Measurements from ENCODE around the gene RAB8B. TPM values are rescaled to one million over a fixed set of nuclear protein-coding genes. Genes with fewer than 3 reads are reported as not detected.
A peak's percentile ranks its signal among the peaks of the same experiment; 100 is the strongest.

Gene RAB8B
- total and polyA plus RNA-seq, 11 donors: 2.5 to 32.6 (median 8.1) TPM

- Histone ChIP-seq H3K4me1 (peaks cover 0 to 67% (median 24%) of the 10 kb centered on the region in 12 donors), H3K27me3 (no peaks in the 10 kb centered on the region), H3K27ac (peak overlapping the region in 5 of 12 donors; percentile 3 to 69 (median 63)), H3K4me3 (no peak overlapping the region), H3K9me3 (peaks cover 0 to 8% (median 0%) of the 10 kb centered on the region in 12 donors), H3K36me3 (peaks cover 0 to 24% (median 4%) of the 10 kb centered on the region in 9 donors)
- DNase-seq: peak in 3 of 5 donors; percentile 27 to 39 (median 34)
- TF ChIP-seq CTCF (IDR thresholded peaks at IDR 0.05) (peak in 1 of 12 donors; percentile 11), POLR2A (IDR thresholded peaks at IDR 0.05) (no peak)
- ATAC-seq: peak in 2 of 4 donors; percentile 58 to 61
- WGBS, 4 donors: 79 to 92% (median 83%) methylated on average over 1 of the region's 1 CpG
- intact Hi-C loops (cut with DNase I): loop anchor here in 1 of 10 donors (5.0 kb wide), 1 partner anchor 41 kb away; no protein-coding TSS in a partner anchor
Observed at GRCh38 chr15:63243101-63243500, 53.7 kb downstream of the RAB8B start.

- H3K9me3 ChIP-seq: peaks cover 0 to 8% (median 0%) of the 10 kb centered on the region in 12 donors
- WGBS, 4 donors: 53 to 80% (median 76%) methylated on average over 1 of the region's 1 CpG
- TF ChIP-seq CTCF (IDR thresholded peaks at IDR 0.05) (no peak), POLR2A (IDR thresholded peaks at IDR 0.05) (no peak)
- peaks cover 0 to 61% (median 17%) of the 10 kb centered on the region in 12 donors for H3K4me1 ChIP-seq
- ATAC-seq: no peak
- no peak overlapping the region for H3K4me3 ChIP-seq
- no peak for DNase-seq
- peaks cover 0 to 28% (median 4%) of the 10 kb centered on the region in 9 donors for H3K36me3 ChIP-seq
- peak overlapping the region in 11 of 12 donors; percentile 4 to 69 (median 41) for H3K27ac ChIP-seq
- intact Hi-C loops (cut with DNase I): loop anchor here in 1 of 10 donors (5.0 kb wide), 1 partner anchor 41 kb away; no protein-coding TSS in a partner anchor
- H3K27me3 ChIP-seq: no peaks in the 10 kb centered on the region
Observed at GRCh38 chr15:63243776-63244175, 54.4 kb downstream of the RAB8B start.

- H3K4me3 ChIP-seq: no peak overlapping the region
- 37 to 53% (median 48%) methylated on average over 4 of the region's 4 CpGs for WGBS, 4 donors
- peaks cover 0 to 8% (median 0%) of the 10 kb centered on the region in 12 donors for H3K9me3 ChIP-seq
- TF ChIP-seq POLR2A (IDR thresholded peaks at IDR 0.05): no peak
- no peak for TF ChIP-seq CTCF (IDR thresholded peaks at IDR 0.05)
- intact Hi-C loops (cut with DNase I): loop anchor here in 1 of 10 donors (5.0 kb wide), 1 partner anchor 42 kb away; no protein-coding TSS in a partner anchor
- peaks cover 0 to 33% (median 4%) of the 10 kb centered on the region in 9 donors for H3K36me3 ChIP-seq
- H3K27me3 ChIP-seq: no peaks in the 10 kb centered on the region
- ATAC-seq (peak in 2 of 4 donors; percentile 22 to 70), DNase-seq (no peak)
- H3K4me1 ChIP-seq: peaks cover 0 to 54% (median 15%) of the 10 kb centered on the region in 12 donors
- peak overlapping the region; percentile 31 to 69 (median 48) for H3K27ac ChIP-seq
Observed at GRCh38 chr15:63244399-63244798, 55.0 kb downstream of the RAB8B start.

GRCh38 chr15:63244976-63245645 lies 55.7 kb downstream of the RAB8B start:
- H3K4me3 ChIP-seq: no peak overlapping the region
- TF ChIP-seq CTCF (IDR thresholded peaks at IDR 0.05) (no peak), POLR2A (IDR thresholded peaks at IDR 0.05) (no peak)
- H3K27ac ChIP-seq: peak overlapping the region; percentile 31 to 69 (median 48)
- ATAC-seq: peak in 2 of 4 donors; percentile 30 to 66
- intact Hi-C loops (cut with DNase I): loop anchor here in 1 of 10 donors (5.0 kb wide), 1 partner anchor 43 kb away; no protein-coding TSS in a partner anchor
- peaks cover 0 to 50% (median 15%) of the 10 kb centered on the region in 12 donors for H3K4me1 ChIP-seq
- peaks cover 0 to 8% (median 0%) of the 10 kb centered on the region in 12 donors for H3K9me3 ChIP-seq
- H3K36me3 ChIP-seq: peaks cover 0 to 40% (median 5%) of the 10 kb centered on the region in 9 donors
- no peak for DNase-seq
- no peaks in the 10 kb centered on the region for H3K27me3 ChIP-seq
- 50 to 60% (median 57%) methylated on average over 5 of the region's 5 CpGs for WGBS, 4 donors

Measured in heart left ventricle (tissue), 16 donors.